ENCODE data around the gene NUDT7.

- TF ChIP-seq CTCF (conservative IDR thresholded peaks at IDR 0.05 in 1 of 2, IDR thresholded peaks at IDR 0.05 in 1 of 2; ENCODE audit: extremely low read depth in 1 of 2, insufficient read depth in 1 of 2, low read depth in 1 of 2, low read length in 2 of 2) = no peak
- no peak for TF ChIP-seq EZH2 (IDR thresholded peaks at IDR 0.05; ENCODE audit: borderline replicate concordance, low read length)
Observed at GRCh38 chr16:77790912-77791311, 68.6 kb downstream of the NUDT7 start.

Measured in mammary epithelial cell (primary cell).